Vagina (tissue), 2 donors: ENCODE measurements around the gene LHFPL3.

ENCODE experiments used
- POLR2A ChIP-seq, 2 donors: fragments of 450-650 bp; IDR thresholded peaks; one replicate each; pipeline ENCODE4 v1.6.1; 2017; ENCODE audit warnings: antibody characterized with exemption in 2 of 2, mild to moderate bottlenecking in 2 of 2, moderate library complexity in 2 of 2
- POLR2AphosphoS5 ChIP-seq, 2 donors: sonication (generic); formaldehyde crosslinking; IDR thresholded peaks; one replicate each; pipeline ENCODE4 v1.9.0; 2017; ENCODE audit warnings: antibody characterized with exemption in 2 of 2, mild to moderate bottlenecking in 2 of 2, low read depth in 1 of 2; ENCODE audit not compliant: insufficient read depth in 1 of 2
- TF ChIP-seq, protein P1 (sequence below), 3 experiments: fragments of 450-650 bp in 2 of 3; fragments of 200-600 bp in 1 of 3; sonication (generic) in 1 of 3; IDR thresholded peaks; one replicate each; pipeline ENCODE4 v1.5.1; 2017 to 2019; ENCODE audit warnings: antibody characterized with exemption in 3 of 3, mild to moderate bottlenecking in 2 of 3, moderate library complexity in 2 of 3

DNA sequence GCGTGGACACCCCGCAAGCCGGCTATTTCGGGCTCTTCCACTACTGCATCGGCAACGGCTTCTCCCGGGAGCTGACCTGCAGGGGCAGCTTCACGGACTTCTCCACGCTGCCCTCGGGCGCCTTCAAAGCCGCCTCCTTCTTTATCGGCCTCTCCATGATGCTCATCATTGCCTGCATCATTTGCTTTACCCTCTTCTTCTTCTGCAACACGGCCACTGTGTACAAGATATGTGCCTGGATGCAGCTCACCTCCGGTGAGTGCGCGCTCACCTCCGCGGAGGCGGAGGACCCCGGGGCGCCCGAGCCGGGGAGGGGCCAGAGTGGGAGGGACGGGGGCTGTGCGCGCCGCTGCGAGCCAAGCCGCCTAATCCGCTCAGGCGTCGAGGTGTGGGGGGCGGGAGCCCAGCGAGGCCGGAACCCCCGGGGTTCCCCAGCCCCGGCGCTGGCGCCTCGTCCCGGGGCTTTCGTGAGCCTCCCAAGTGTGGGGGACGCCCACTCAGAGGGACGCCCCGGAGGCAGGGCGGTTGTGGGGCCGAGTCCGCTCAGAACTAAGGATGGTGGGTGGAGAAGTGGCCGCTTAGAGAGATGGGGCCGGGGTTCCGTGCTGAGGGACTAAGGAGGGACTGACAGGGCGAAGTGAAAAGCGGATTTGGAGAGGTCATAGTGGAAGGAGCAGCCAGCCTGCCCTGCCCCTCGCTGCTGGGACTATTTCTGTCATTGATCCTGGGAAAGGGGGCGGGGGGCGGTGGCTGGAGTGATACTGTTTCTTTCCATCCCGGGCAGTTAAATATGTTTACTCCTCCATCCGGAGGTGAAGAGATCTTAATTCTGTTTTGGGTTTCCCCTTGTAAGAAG, 795 bp downstream of the LHFPL3 start:
- TF ChIP-seq, protein P1, sequence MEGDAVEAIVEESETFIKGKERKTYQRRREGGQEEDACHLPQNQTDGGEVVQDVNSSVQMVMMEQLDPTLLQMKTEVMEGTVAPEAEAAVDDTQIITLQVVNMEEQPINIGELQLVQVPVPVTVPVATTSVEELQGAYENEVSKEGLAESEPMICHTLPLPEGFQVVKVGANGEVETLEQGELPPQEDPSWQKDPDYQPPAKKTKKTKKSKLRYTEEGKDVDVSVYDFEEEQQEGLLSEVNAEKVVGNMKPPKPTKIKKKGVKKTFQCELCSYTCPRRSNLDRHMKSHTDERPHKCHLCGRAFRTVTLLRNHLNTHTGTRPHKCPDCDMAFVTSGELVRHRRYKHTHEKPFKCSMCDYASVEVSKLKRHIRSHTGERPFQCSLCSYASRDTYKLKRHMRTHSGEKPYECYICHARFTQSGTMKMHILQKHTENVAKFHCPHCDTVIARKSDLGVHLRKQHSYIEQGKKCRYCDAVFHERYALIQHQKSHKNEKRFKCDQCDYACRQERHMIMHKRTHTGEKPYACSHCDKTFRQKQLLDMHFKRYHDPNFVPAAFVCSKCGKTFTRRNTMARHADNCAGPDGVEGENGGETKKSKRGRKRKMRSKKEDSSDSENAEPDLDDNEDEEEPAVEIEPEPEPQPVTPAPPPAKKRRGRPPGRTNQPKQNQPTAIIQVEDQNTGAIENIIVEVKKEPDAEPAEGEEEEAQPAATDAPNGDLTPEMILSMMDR (IDR thresholded peaks at IDR 0.05) = no peak
- TF ChIP-seq POLR2A (IDR thresholded peaks at IDR 0.05) = no peak
- TF ChIP-seq POLR2AphosphoS5 (IDR thresholded peaks at IDR 0.05; ENCODE audit: insufficient read depth in 1 of 2, low read depth in 1 of 2) = no peak
